Measurements from ENCODE around the gene PTPRM. TPM values are rescaled to one million over a fixed set of nuclear protein-coding genes. Genes with fewer than 3 reads are reported as not detected.

The PTPRM gene
- total and polyA plus RNA-seq, 4 donors, result 9.2 to 23.0 (median 12.7) TPM

DNA sequence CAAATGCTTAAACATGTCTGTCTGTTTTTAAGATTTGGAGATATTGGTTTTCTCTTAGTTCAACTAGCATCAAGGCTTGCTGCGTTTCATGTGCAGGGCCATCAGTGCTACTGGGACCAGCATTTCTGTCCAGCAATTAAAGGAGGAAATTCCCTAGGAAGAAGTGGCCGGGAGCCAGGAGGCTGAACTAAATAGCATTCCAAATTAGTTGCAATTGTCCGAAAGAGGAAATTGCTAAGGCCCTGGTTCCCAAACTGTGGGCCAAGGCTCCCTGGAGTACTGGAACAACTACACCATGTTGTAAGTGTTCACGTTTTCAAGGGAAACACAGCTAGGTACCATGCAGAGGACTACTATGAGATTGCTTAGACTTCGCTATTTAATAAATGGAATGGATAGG is 257.9 kb downstream of the PTPRM start:
- no peak for DNase-seq (ENCODE audit: low spot score)
- no peak overlapping the region for H3K27ac ChIP-seq (ENCODE audit: low read depth in 1 of 2, low read length in 2 of 2)

DNA sequence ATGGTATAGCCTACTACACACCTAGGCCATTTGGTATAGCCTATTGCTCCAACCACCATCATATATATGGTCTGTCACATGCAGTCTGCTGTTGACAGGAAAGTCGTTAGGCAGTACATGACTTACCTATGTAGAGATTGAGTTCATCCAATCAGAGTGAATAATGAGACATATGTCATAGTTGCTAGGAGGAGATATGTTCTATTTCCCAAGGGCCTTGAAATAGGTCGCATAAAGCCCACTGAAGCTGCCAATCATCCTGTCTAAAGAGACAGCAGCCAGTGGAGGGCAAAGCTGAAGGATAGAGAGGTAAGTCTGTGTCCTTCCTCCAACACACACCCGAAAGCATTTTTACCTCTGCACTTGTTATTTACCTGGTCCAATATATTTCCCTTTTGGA is 263.4 kb downstream of the PTPRM start:
- DNase-seq (ENCODE audit: low spot score), result no peak
- no peak for TF ChIP-seq FOXA1 (IDR thresholded peaks at IDR 0.05)
- TF ChIP-seq NR2F2 (IDR thresholded peaks at IDR 0.05), result no peak
- TF ChIP-seq, protein P1, sequence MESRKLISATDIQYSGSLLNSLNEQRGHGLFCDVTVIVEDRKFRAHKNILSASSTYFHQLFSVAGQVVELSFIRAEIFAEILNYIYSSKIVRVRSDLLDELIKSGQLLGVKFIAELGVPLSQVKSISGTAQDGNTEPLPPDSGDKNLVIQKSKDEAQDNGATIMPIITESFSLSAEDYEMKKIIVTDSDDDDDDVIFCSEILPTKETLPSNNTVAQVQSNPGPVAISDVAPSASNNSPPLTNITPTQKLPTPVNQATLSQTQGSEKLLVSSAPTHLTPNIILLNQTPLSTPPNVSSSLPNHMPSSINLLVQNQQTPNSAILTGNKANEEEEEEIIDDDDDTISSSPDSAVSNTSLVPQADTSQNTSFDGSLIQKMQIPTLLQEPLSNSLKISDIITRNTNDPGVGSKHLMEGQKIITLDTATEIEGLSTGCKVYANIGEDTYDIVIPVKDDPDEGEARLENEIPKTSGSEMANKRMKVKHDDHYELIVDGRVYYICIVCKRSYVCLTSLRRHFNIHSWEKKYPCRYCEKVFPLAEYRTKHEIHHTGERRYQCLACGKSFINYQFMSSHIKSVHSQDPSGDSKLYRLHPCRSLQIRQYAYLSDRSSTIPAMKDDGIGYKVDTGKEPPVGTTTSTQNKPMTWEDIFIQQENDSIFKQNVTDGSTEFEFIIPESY (IDR thresholded peaks at IDR 0.05), result no peak
- TF ChIP-seq HNF4A (conservative IDR thresholded peaks at IDR 0.05), result no peak
- TF ChIP-seq, protein P2, sequence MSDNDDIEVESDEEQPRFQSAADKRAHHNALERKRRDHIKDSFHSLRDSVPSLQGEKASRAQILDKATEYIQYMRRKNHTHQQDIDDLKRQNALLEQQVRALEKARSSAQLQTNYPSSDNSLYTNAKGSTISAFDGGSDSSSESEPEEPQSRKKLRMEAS (IDR thresholded peaks at IDR 0.05), result no peak
- TF ChIP-seq EGR1 (IDR thresholded peaks at IDR 0.05; ENCODE audit: low read depth in 2 of 2), result no peak
- no peak for TF ChIP-seq GABPA (IDR thresholded peaks at IDR 0.05 in 1 of 2, conservative IDR thresholded peaks at IDR 0.05 in 1 of 2)
- TF ChIP-seq HNF4G (IDR thresholded peaks at IDR 0.05), result no peak
- no peak for TF ChIP-seq RAD21 (IDR thresholded peaks at IDR 0.05)
- TF ChIP-seq FOXA2 (IDR thresholded peaks at IDR 0.05), result no peak
- TF ChIP-seq SP1 (IDR thresholded peaks at IDR 0.05), result no peak
- TF ChIP-seq, protein P3, sequence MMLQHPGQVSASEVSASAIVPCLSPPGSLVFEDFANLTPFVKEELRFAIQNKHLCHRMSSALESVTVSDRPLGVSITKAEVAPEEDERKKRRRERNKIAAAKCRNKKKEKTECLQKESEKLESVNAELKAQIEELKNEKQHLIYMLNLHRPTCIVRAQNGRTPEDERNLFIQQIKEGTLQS (IDR thresholded peaks at IDR 0.05), result no peak
- H3K9ac ChIP-seq (ENCODE audit: low read depth in 1 of 2, low read length in 2 of 2), result no peak overlapping the region
- H3K36me3 ChIP-seq (ENCODE audit: control insufficient read depth in 4 of 4, insufficient read depth in 3 of 4, low read depth in 1 of 4, low read length in 3 of 4), result no peaks in the 10 kb centered on the region
- H3K4me3 ChIP-seq (ENCODE audit: low read depth in 1 of 3, low read length in 3 of 3), result no peak overlapping the region
- no peaks in the 10 kb centered on the region for H3K4me1 ChIP-seq (ENCODE audit: control insufficient read depth in 4 of 4, insufficient read depth in 4 of 4, low read length in 3 of 4)
- H3K27me3 ChIP-seq (ENCODE audit: control insufficient read depth in 4 of 4, insufficient read depth in 4 of 4, low read length in 3 of 4), result no peaks in the 10 kb centered on the region
- no peaks in the 10 kb centered on the region for H3K9me3 ChIP-seq (ENCODE audit: control insufficient read depth in 4 of 4, low read length in 3 of 4)
- 87% methylated on average over 3 of the region's 3 CpGs for WGBS
- no peak overlapping the region for H3K27ac ChIP-seq (ENCODE audit: low read depth in 1 of 2, low read length in 2 of 2)

More for the DNA sequence above, 257.9 kb downstream of the PTPRM start:
- no peaks in the 10 kb centered on the region for H3K27me3 ChIP-seq (ENCODE audit: control insufficient read depth in 4 of 4, insufficient read depth in 4 of 4, low read length in 3 of 4)
- H3K9ac ChIP-seq (ENCODE audit: low read depth in 1 of 2, low read length in 2 of 2), result no peak overlapping the region
- H3K4me3 ChIP-seq (ENCODE audit: low read depth in 1 of 3, low read length in 3 of 3), result no peak overlapping the region
- no peaks in the 10 kb centered on the region for H3K9me3 ChIP-seq (ENCODE audit: control insufficient read depth in 4 of 4, low read length in 3 of 4)
- 79% methylated on average over 5 of the region's 5 CpGs for WGBS
- H3K36me3 ChIP-seq (ENCODE audit: control insufficient read depth in 4 of 4, insufficient read depth in 3 of 4, low read depth in 1 of 4, low read length in 3 of 4), result no peaks in the 10 kb centered on the region
- peak in 1 of 2 donors; percentile 4 for TF ChIP-seq RXRA (IDR thresholded peaks at IDR 0.05)
- no peak for TF ChIP-seq EGR1 (IDR thresholded peaks at IDR 0.05; ENCODE audit: low read depth in 2 of 2)
- TF ChIP-seq HNF4A (conservative IDR thresholded peaks at IDR 0.05), result no peak
- H3K4me1 ChIP-seq (ENCODE audit: control insufficient read depth in 4 of 4, insufficient read depth in 4 of 4, low read length in 3 of 4), result peaks cover 0 to 2% (median 0%) of the 10 kb centered on the region in 4 donors

DNA sequence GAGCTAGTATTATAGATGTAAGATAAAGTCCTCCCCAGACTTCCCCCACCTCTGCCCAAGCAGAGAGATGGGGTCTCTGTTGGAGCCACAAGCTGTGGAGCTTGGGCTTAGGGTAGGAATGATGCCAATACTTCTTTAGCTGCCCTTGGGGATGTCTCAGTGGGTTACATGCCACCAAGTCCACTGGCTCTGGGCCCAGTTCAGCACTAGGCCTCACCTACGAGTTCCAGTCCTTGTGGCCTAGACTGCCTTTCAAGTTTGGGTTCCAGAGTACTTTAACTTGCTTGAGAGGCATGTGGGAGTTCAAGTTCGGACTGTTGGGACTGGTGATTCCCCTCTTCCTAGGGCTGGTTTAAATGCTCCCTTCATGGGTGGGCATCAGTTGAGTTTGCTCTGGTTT is 272.4 kb downstream of the PTPRM start:
- no peak overlapping the region for H3K27ac ChIP-seq (ENCODE audit: low read depth in 1 of 2, low read length in 2 of 2)
- no peaks in the 10 kb centered on the region for H3K4me1 ChIP-seq (ENCODE audit: control insufficient read depth in 4 of 4, insufficient read depth in 4 of 4, low read length in 3 of 4)
- peaks cover 2 to 7% (median 3%) of the 10 kb centered on the region in 4 donors for H3K9me3 ChIP-seq (ENCODE audit: control insufficient read depth in 4 of 4, low read length in 3 of 4)
- no peak overlapping the region for H3K4me3 ChIP-seq (ENCODE audit: low read depth in 1 of 3, low read length in 3 of 3)
- TF ChIP-seq TAF1 (conservative IDR thresholded peaks at IDR 0.05), result no peak
- no peak for TF ChIP-seq FOXA1 (IDR thresholded peaks at IDR 0.05)
- TF ChIP-seq, protein P4, sequence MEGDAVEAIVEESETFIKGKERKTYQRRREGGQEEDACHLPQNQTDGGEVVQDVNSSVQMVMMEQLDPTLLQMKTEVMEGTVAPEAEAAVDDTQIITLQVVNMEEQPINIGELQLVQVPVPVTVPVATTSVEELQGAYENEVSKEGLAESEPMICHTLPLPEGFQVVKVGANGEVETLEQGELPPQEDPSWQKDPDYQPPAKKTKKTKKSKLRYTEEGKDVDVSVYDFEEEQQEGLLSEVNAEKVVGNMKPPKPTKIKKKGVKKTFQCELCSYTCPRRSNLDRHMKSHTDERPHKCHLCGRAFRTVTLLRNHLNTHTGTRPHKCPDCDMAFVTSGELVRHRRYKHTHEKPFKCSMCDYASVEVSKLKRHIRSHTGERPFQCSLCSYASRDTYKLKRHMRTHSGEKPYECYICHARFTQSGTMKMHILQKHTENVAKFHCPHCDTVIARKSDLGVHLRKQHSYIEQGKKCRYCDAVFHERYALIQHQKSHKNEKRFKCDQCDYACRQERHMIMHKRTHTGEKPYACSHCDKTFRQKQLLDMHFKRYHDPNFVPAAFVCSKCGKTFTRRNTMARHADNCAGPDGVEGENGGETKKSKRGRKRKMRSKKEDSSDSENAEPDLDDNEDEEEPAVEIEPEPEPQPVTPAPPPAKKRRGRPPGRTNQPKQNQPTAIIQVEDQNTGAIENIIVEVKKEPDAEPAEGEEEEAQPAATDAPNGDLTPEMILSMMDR (IDR thresholded peaks at IDR 0.05; ENCODE audit: low read depth, low read length, missing input control), result no peak
- TF ChIP-seq HNF4A (conservative IDR thresholded peaks at IDR 0.05), result no peak
- 96% methylated on average over 2 of the region's 2 CpGs for WGBS
- no peaks in the 10 kb centered on the region for H3K27me3 ChIP-seq (ENCODE audit: control insufficient read depth in 4 of 4, insufficient read depth in 4 of 4, low read length in 3 of 4)
- no peak overlapping the region for H3K9ac ChIP-seq (ENCODE audit: low read depth in 1 of 2, low read length in 2 of 2)
- DNase-seq (ENCODE audit: low spot score), result no peak
- H3K36me3 ChIP-seq (ENCODE audit: control insufficient read depth in 4 of 4, insufficient read depth in 3 of 4, low read depth in 1 of 4, low read length in 3 of 4), result no peaks in the 10 kb centered on the region
